ENCODE data around the gene LACTBL1. TPM values are rescaled to one million over a fixed set of nuclear protein-coding genes. Genes with fewer than 3 reads are reported as not detected.

Gene LACTBL1
- total and polyA plus RNA-seq, 12 donors, result not detected

DNA sequence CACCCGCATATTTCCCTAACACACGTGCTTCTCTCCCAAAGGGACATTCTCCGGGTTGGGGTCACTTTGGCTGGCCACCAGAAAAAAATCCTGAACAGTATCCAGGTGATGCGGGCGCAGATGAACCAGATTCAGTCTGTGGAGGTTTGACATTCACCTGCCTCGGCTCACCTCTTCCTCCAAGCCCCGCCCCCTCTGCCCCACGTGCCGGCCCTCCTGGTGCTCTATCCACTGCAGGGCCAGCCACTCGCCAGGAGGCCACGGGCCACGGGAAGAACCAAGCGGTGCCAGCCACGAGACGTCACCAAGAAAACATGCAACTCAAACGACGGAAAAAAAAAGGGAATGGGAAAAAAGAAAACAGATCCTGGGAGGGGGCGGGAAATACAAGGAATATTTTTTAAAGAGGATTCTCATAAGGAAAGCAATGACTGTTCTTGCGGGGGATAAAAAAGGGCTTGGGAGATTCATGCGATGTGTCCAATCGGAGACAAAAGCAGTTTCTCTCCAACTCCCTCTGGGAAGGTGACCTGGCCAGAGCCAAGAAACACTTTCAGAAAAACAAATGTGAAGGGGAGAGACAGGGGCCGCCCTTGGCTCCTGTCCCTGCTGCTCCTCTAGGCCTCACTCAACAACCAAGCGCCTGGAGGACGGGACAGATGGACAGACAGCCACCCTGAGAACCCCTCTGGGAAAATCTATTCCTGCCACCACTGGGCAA is 59.1 kb downstream of the LACTBL1 start:
- 62 to 71% methylated on average over 24 of the region's 24 CpGs for WGBS, 2 donors
- TF ChIP-seq, protein P1, sequence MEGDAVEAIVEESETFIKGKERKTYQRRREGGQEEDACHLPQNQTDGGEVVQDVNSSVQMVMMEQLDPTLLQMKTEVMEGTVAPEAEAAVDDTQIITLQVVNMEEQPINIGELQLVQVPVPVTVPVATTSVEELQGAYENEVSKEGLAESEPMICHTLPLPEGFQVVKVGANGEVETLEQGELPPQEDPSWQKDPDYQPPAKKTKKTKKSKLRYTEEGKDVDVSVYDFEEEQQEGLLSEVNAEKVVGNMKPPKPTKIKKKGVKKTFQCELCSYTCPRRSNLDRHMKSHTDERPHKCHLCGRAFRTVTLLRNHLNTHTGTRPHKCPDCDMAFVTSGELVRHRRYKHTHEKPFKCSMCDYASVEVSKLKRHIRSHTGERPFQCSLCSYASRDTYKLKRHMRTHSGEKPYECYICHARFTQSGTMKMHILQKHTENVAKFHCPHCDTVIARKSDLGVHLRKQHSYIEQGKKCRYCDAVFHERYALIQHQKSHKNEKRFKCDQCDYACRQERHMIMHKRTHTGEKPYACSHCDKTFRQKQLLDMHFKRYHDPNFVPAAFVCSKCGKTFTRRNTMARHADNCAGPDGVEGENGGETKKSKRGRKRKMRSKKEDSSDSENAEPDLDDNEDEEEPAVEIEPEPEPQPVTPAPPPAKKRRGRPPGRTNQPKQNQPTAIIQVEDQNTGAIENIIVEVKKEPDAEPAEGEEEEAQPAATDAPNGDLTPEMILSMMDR (IDR thresholded peaks at IDR 0.05), result no peak
- ATAC-seq, result no peak

DNA sequence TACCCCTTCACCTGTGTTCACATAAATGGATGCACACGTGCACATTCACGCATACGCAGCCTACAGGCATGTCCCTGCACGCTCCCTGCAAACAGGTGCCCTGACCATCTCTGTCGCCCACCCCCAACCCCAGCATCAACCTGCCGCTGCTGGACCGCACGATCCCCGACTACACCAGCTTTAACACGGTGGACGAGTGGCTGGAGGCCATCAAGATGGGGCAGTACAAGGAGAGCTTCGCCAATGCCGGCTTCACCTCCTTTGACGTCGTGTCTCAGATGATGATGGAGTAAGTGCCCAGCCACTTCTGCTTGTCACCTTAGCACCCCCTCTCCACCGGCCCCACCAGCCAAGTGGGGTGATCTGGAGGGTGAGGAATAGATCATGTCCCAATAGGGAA is 60.4 kb downstream of the LACTBL1 start:
- TF ChIP-seq, protein P1 (IDR thresholded peaks at IDR 0.05), result no peak
- WGBS, 2 donors, result 92% methylated on average over 16 of the region's 16 CpGs
- no peak for DNase-seq
- Histone ChIP-seq H3K4me3 (no peak overlapping the region), H3K36me3 (no peaks in the 10 kb centered on the region), H3K27ac (no peak overlapping the region), H3K4me1 (no peaks in the 10 kb centered on the region), H3K27me3 (peaks cover 0 to 24% (median 5%) of the 10 kb centered on the region in 7 donors), H3K9me3 (no peaks in the 10 kb centered on the region)
- no peak for ATAC-seq
- intact Hi-C loops (cut with DNase I), result no loop called here

More for the DNA sequence above, 59.1 kb downstream of the LACTBL1 start:
- H3K9me3 ChIP-seq, result no peaks in the 10 kb centered on the region
- H3K4me3 ChIP-seq, result no peak overlapping the region
- H3K36me3 ChIP-seq, result no peaks in the 10 kb centered on the region
- no peaks in the 10 kb centered on the region for H3K4me1 ChIP-seq
- no peak for DNase-seq
- no peak overlapping the region for H3K27ac ChIP-seq
- H3K27me3 ChIP-seq, result peaks cover 0 to 28% (median 5%) of the 10 kb centered on the region in 7 donors
- intact Hi-C loops (cut with DNase I), result no loop called here

DNA sequence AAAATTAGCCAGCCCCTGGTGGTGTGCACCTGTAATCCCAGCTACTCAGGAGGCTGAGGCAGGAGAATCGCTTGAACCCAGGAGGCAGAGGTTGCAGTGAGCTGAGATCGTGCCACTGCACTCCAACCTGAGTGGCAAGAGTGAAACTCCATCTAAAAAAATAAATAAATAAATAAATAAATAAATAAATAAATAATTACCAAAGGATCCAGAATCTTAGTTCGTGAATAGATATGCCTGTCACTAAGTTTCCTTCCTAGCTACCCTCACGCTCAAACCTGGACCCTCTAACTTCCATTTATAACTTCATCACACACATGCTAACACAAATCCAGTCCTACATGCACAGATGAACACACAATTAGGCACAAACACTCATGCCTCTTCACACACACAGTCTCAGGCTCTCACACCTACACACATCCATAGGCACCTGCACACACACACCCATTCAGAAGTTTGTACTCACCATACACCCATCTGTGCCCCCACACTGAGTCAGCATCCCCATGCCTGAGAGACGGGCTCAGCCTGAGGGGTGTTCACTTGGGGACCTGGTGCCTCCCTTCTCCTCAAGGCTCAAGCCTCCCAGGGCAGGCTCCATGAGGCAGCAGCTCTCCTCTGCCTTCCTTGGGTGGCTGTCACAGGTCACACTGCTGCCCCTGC is 61.5 kb downstream of the LACTBL1 start:
- DNase-seq (no peak), ATAC-seq (no peak)
- 90 to 92% methylated on average over 5 of the region's 5 CpGs for WGBS, 2 donors
- no peak overlapping the region for H3K27ac ChIP-seq
- no peaks in the 10 kb centered on the region for H3K36me3 ChIP-seq
- H3K27me3 ChIP-seq, result peaks cover 0 to 23% (median 5%) of the 10 kb centered on the region in 7 donors
- TF ChIP-seq, protein P1 (IDR thresholded peaks at IDR 0.05), result no peak
- intact Hi-C loops (cut with DNase I), result no loop called here
- no peaks in the 10 kb centered on the region for H3K9me3 ChIP-seq
- H3K4me3 ChIP-seq, result no peak overlapping the region
- no peaks in the 10 kb centered on the region for H3K4me1 ChIP-seq

DNA sequence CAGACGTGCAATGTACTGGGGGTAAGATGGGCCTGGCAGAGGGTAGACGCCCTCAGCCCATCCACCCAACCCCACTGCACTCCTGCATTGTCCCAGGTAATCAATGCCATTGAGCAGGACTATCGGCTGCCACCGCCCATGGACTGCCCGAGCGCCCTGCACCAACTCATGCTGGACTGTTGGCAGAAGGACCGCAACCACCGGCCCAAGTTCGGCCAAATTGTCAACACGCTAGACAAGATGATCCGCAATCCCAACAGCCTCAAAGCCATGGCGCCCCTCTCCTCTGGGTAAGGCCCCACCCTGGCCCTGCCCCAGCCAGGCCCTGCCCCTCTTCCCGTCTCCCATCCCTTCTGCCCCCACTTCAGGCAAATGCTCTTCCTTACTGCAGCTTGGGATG is 62.4 kb downstream of the LACTBL1 start:
- H3K4me1 ChIP-seq, result no peaks in the 10 kb centered on the region
- no peaks in the 10 kb centered on the region for H3K9me3 ChIP-seq
- ATAC-seq (no peak), DNase-seq (no peak)
- WGBS, 2 donors, result 91% methylated on average over 13 of the region's 13 CpGs
- no peak overlapping the region for H3K4me3 ChIP-seq
- TF ChIP-seq, protein P1 (IDR thresholded peaks at IDR 0.05), result no peak
- H3K27ac ChIP-seq, result no peak overlapping the region
- no peaks in the 10 kb centered on the region for H3K36me3 ChIP-seq
- H3K27me3 ChIP-seq, result peaks cover 0 to 19% (median 0%) of the 10 kb centered on the region in 7 donors
- intact Hi-C loops (cut with DNase I), result no loop called here

Measured in heart right ventricle (tissue), 16 donors.